ENCODE measurements around the gene FLT1. TPM values are rescaled to one million over a fixed set of nuclear protein-coding genes. Genes with fewer than 3 reads are reported as not detected.

Gene FLT1
- total RNA-seq, 1 donor from 2014 or later = 46.1 TPM

DNA sequence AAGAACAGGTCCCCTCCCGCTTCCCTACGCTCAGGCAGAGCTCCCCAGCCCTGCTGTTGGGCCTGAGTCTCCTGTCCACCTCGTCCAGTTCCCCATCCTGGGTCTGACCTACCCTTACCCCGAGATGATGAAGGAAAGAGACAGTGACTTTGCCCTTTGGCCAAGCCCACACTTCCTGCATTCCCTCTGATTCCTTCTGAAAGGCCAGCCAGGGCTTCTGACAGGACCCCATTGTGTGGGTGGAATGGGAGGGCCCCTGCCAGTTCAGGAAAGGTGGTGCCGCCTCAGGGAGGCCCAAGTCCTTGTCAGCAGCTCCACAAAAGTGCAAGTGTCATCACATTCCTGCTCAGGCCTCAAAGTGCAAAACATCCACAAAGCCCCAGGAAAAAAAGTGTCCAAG is 178.8 kb downstream of the FLT1 start:
- ATAC-seq (peak; percentile 43), DNase-seq (no peak)
- intact Hi-C loops (cut with micrococcal nuclease) = no loop called here

- ATAC-seq (no peak), DNase-seq (no peak)
- intact Hi-C loops (cut with micrococcal nuclease) = no loop called here
Measured at GRCh38 chr13:28314879-28315278, 180.0 kb downstream of the FLT1 start.

DNA sequence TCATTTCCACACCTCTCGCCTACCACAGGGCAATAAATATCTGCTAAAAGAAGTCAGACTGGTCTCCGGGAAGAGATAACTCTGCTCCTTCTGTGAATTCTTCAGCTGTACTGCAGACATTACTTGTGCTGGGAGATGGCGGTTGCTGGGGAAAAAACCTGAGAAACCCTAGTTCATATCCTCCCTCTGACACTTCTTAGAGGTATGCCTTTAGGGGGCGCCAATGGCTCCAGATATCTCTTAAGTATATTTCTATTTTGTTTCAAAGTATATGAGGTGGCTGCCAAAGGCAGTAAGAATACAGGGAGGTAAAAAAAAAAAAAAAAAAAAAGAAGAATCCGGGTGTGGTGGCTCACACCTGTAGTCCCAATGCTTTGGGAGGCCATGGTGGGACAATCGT is 181.3 kb downstream of the FLT1 start:
- DNase-seq (no peak), ATAC-seq (no peak)
- intact Hi-C loops (cut with micrococcal nuclease) = no loop called here

DNA sequence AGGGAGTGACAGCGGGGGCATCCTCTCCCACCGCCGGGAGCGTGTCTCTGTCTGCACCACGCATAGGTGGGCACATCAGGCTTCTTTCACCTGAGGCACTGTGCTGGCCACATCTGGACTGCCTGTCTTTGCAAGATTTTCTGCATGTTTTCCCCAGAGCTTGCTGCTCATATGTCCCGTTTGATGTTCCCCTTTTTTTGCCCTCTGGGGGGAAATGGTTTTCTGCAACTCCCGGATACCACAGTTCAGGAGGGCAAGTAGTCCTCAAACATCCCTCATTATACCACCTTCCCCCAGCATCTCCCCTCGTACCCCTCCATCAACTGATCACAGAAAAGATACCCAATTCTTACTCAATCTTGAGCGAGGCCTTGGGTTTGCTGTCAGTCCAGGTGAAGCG is 188.6 kb downstream of the FLT1 start:
- ATAC-seq (no peak), DNase-seq (no peak)
- intact Hi-C loops (cut with micrococcal nuclease) = no loop called here

- ATAC-seq (no peak), DNase-seq (no peak)
- intact Hi-C loops (cut with micrococcal nuclease) = no loop called here
Measured at GRCh38 chr13:28301839-28302238, 193.1 kb downstream of the FLT1 start.

DNA sequence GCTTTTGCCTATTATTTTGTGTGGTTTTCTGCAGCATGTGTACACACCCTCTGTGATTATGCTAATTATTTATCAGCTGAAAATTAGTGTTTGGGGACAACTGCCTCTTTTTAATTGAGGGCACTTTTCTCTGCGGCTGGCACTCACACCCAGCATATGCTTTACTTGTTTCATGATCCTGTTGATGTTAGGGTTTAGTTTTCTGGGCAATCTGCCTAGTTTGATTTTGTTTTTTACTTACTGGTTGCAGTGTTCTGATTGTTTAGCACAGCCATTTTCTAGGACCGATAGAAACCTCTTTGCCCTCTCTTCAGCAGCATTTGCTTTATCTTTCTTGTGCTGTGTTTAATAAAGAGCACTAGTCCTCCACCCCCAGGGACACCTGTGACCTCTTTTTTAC is 195.0 kb downstream of the FLT1 start:
- intact Hi-C loops (cut with micrococcal nuclease) = no loop called here
- no peak for ATAC-seq
- no peak for DNase-seq

GRCh38 chr13:28297341-28297740 is 197.6 kb downstream of the FLT1 start:
- ATAC-seq = no peak
- DNase-seq = no peak
- intact Hi-C loops (cut with micrococcal nuclease) = no loop called here

GRCh38 chr13:28286263-28286662 is 208.7 kb downstream of the FLT1 start:
- ATAC-seq (no peak), DNase-seq (no peak)
- intact Hi-C loops (cut with micrococcal nuclease) = no loop called here

DNA sequence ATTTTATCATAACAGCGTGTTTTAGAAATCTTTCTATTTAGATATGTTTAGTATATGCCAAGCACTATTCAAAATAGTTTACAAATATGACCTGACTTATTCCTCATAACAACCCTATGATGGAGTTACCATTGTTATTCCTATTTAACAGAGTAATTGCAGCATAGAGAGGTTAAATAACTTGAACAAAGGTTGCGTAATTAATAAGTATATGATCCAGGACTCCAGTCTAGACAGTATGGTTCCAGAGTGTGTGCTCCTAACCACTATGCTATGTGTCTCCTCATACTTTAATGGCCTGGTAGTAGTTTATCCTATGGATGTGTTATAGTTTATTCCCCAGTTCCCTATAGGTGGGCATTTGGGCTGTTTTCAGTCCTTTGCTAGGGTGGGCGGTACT is 211.3 kb downstream of the FLT1 start:
- intact Hi-C loops (cut with micrococcal nuclease) = no loop called here
- ATAC-seq = no peak

DNA sequence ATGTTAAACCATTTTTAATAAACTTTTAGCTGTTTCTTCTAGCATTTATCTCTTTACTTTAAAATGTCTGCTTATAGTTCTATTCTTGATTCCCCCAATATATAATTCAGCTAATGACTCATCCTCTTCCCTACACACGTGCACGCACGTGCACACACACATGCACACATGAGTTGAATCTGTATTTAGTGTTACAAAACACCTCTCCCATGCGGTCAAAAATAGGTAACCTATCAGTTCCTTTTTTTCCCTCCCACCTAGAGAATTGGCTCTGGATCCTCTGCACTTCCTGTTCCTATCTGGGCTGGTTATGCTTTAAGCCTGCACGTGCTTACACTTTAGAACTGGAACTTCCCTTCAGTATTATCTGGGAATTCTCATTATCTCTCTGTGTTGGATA is 212.5 kb downstream of the FLT1 start:
- DNase-seq = no peak
- intact Hi-C loops (cut with micrococcal nuclease) = no loop called here
- no peak for ATAC-seq

More for the DNA sequence above, 211.3 kb downstream of the FLT1 start:
- no peak for DNase-seq

DNA sequence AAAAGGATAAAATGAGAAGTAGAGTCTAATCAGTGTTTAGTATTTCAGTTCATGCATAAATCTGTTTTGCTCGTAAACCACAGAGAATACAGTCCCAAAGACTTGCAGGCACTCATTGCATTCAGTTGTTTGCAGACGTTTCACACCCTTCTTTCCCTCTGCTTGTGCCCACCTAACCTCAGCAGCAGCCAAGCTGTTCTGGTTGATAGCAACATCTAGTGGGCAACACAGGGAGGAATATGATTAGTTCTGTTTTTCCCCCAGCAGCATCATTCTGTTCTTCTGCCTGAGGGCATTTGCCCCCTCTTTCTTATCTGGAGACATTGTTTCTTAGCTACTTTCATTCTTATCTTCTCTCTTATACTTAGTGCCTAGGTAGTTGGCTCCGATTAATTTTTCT is 221.0 kb downstream of the FLT1 start:
- intact Hi-C loops (cut with micrococcal nuclease) = no loop called here
- ATAC-seq (no peak), DNase-seq (no peak)

- no peak for DNase-seq
- intact Hi-C loops (cut with micrococcal nuclease) = no loop called here
- no peak for ATAC-seq
Measured at GRCh38 chr13:28271056-28271840, 223.7 kb downstream of the FLT1 start.

DNA sequence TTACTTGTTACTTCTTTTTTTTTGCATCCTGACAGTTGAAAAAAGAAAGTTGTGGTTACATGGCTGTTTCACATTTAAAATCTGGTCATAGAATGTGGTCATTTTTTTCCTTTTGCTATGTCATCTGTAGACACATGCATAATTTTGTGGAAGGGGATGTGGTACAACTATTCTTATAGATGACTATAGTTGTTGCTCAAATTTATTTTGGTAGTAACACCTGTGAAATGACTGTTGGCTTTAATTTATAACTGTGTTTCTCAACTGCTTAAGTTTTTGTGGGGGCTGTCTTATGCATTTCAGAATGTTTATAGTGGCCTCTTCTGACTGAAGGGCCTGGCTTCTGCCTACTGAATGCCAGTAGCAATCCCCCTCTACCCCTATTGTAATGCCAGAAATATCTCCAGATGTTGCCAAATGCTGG is 226.1 kb downstream of the FLT1 start:
- DNase-seq = no peak
- intact Hi-C loops (cut with micrococcal nuclease) = no loop called here
- no peak for ATAC-seq

DNA sequence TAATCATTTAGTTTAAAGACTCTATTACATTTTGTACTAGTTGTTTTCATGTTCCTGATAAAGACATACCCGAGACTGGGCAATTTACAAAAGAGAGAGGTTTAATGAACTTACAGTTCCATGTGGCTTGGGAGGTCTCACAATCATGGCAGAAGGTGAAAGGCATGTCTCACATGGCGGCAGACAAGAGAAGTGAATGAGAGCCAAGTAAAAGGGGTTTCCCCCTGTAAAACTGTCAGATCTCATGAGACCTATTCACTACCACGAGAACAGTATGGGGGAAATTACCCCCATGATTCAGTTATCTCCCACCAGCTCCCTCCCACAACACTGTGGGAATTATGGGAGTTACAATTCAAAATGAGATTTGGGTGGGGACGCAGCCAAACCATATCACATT is 227.4 kb downstream of the FLT1 start:
- intact Hi-C loops (cut with micrococcal nuclease) = no loop called here
- ATAC-seq (no peak), DNase-seq (no peak)

- ATAC-seq = no peak
- intact Hi-C loops (cut with micrococcal nuclease) = no loop called here
Measured at GRCh38 chr13:28258417-28258816, 236.5 kb downstream of the FLT1 start.

DNA sequence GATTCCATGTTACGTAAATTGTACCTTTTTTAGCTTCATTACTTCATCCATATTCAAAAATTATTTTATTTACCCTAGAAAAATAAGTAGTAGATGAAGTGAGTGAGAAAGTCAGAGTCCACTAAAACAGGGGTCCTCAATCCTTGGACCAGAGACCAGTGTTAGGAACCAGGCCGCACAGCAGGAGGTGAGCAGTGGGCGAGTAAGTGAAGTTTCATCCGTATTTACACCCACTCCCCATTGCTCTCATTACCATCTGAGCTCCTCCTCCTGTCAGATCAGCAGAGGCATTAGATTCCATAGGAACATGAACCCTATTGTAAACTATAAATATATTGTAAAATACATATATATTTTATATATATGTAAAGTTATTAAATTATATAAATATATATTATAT is 237.6 kb downstream of the FLT1 start:
- no peak for ATAC-seq
- intact Hi-C loops (cut with micrococcal nuclease) = no loop called here
- DNase-seq = no peak

More at GRCh38 chr13:28258417-28258816, 236.5 kb downstream of the FLT1 start:
- DNase-seq = no peak

DNA sequence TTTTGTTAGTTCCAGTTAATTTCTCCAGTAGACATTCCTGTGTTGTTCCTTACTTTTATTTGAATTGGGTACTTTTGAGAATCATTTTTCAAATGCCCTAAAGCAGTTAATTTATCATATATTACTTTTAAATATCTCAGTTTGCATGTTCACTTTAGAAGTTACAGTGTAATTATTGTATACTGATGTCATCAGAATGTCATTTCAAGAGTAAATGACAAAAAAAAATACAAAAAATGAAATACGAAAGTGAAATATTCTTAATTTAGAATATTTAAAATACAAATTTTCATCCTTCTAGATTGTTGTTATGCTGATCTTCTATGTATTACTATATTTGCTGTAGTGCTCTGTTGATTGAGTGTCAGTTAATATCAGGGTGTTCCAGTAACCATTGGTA is 242.4 kb downstream of the FLT1 start:
- intact Hi-C loops (cut with micrococcal nuclease) = no loop called here
- ATAC-seq = no peak
- DNase-seq = no peak

DNA sequence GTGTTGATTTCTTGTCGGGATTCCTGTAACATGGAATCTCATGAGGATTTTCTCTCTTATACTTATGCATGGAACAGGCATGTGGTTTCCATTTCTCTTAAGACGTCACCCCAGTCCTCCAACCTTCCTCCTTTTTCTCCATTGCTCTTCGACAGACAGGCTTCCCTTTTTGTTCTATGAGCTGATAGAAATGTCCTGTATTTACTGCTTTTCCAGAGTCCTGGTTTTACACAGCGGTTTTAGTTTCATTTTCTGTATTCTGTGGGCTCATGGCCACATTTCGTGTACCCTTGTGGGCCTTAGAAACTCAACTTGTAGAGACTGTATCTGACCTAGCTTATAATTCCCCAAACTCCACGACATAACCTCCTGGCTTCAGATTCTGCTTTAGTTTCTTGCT is 243.5 kb downstream of the FLT1 start:
- ATAC-seq (no peak), DNase-seq (no peak)
- intact Hi-C loops (cut with micrococcal nuclease) = no loop called here

DNA sequence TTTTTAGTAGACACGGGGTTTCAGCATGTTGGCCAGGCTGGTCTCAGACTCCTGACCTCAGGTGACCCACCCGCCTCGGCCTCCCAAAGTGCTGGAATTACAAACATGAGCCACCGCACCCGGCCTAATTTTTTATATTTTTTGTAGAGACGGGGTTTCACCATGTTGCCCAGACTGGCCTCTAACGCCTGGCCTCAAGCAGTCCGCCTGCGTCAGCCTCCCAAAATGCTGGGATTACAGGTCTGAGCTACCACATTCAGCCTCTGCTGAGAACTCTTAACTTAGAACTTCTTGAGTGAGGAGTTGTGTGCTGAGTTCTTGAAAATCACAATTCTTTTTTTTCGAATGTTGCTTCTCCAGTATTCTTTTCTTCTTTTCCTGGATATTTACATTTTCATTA is 244.4 kb downstream of the FLT1 start:
- intact Hi-C loops (cut with micrococcal nuclease) = no loop called here
- DNase-seq = no peak
- ATAC-seq = no peak

All from left ventricle myocardium superior (tissue), 1 donor.